ENCODE measurements around the gene MCC.

Gene MCC

DNA sequence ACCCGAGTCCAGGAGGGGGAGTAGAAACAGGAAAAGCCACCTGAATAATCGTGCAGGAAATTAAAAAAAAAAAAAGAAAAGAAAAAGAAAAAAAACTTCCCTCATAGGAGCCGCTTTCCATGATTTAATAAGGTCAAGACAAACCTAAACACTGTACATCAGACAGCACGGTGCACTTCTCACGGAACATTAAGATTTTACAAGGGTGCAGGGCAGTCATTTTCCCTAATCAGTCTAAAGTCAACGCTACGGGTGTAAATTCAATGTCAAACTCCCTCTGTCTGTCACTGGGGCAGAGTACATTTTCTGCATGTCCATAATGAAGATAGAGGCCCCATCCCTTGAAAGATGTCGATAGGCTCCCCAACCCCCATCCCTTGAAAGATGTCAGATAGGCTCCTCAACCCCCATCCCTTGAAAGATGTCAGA lies 193.1 kb downstream of the MCC start:
- H3K4me3 ChIP-seq (ENCODE audit: low read depth, low read length): peak overlapping the region; percentile 51
- TF ChIP-seq CTCF (IDR thresholded peaks at IDR 0.05; ENCODE audit: control insufficient read depth, extremely low read depth, insufficient read depth): no peak
- DNase-seq (ENCODE audit: low read depth): no peak

GRCh38 chr5:113294311-113295110 lies 193.7 kb downstream of the MCC start:
- DNase-seq (ENCODE audit: low read depth): peak; percentile 6
- peak; percentile 29 for TF ChIP-seq CTCF (IDR thresholded peaks at IDR 0.05; ENCODE audit: control insufficient read depth, extremely low read depth, insufficient read depth)
- H3K4me3 ChIP-seq (ENCODE audit: low read depth, low read length): peak overlapping the region; percentile 51

- no peak for DNase-seq (ENCODE audit: low read depth)
These were observed 194.3 kb downstream of the MCC start for GRCh38 chr5:113293975-113294310.

DNA sequence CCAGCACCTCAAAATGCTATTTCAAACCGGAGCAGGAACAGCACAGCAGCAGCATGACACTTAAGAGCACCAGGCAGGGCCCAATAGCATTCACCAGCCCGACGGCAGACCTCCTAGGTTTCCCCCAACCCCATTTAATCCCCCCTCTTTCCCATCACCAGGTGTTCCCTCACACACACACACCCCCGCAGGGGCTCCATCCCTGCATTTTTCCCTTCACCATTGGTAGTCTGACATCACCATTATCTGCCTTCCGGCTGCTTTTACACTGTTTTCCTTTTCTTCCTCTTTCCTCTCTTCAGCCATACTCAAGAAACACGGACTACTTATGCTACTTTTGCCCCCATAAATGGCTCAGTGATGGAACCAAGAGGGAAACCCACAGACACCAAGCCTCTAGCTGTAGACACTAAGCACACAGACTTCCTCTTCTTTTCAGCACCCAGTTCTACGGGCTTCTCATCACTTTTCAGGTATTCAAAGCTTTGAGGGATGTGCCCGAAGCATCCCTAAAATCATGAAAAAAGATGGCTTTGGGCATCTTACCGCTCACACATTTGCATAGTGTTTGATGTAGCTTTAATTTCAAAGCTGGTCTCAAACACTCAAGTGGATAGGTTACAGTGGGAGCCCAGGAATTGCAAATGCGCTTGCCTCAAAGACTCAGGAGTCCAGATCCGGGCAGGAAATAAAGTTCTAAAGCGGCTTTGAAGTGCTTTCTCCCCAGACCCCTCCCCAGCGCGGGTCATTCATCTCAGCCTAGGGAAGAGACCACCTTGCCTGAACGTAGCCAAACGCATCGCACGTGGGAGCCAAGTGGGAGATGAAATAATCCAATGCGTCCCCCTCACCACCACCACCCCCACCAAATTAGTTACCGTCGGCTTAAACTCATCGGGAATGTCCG lies 194.9 kb downstream of the MCC start:
- no peak for TF ChIP-seq CTCF (IDR thresholded peaks at IDR 0.05; ENCODE audit: control insufficient read depth, extremely low read depth, insufficient read depth)
- DNase-seq (ENCODE audit: low read depth): no peak
- no peak overlapping the region for H3K4me3 ChIP-seq (ENCODE audit: low read depth, low read length)

More at GRCh38 chr5:113293975-113294310, 194.3 kb downstream of the MCC start:
- H3K4me3 ChIP-seq (ENCODE audit: low read depth, low read length): no peak overlapping the region
- no peak for TF ChIP-seq CTCF (IDR thresholded peaks at IDR 0.05; ENCODE audit: control insufficient read depth, extremely low read depth, insufficient read depth)

DNA sequence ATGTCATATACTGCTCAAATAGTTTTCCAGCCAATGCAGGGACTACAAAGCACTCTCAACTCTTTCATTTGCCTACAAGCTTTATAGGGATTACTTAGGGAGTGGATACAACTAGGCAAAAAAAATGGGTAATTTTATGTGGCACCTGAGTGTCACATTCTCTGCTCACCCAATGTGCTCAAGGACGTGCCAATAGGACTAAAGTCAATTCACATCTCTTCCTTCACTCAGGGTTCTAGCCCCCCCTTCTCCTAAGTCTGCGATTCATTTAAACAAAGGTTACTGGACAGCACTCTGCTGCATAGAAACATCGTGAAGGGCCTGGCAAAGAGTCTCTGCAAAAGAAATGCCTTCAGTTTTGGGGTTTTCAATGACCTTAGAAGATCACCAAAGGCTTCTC lies 195.8 kb downstream of the MCC start:
- H3K4me3 ChIP-seq (ENCODE audit: low read depth, low read length): no peak overlapping the region
- TF ChIP-seq CTCF (IDR thresholded peaks at IDR 0.05; ENCODE audit: control insufficient read depth, extremely low read depth, insufficient read depth): no peak
- DNase-seq (ENCODE audit: low read depth): no peak

DNA sequence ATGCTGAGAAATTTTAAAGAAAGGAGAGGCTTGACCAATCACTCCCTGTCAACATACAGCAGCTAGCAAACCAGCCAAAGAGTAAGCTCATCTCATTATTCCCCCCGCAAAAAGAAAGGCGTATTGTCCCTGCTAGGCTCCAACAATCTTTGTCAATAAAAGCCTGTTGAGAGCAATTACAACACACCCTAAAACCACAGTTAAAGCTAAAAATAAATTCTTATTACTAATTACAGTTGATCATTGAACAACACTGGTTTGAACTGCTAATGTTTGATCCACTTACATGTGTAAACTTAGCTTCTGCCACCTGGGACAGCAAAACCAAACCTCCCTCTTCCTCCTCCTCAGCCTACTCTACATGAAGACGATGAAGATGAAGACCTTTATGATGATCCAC lies 204.7 kb downstream of the MCC start:
- no peak for DNase-seq (ENCODE audit: low read depth)
- H3K4me3 ChIP-seq (ENCODE audit: low read depth, low read length): no peak overlapping the region
- TF ChIP-seq CTCF (IDR thresholded peaks at IDR 0.05; ENCODE audit: control insufficient read depth, extremely low read depth, insufficient read depth): no peak
